PC-3 (cell line): ENCODE data around the gene UGT1A8. TPM values are rescaled to one million over a fixed set of nuclear protein-coding genes. Genes with fewer than 3 reads are reported as not detected.

Source experiments
- ATAC-seq: fragments of 200-7000 bp; cut with Tn5 transposase; 2 replicates; pipeline ENCODE4 v1.9.1; 2020; ENCODE audit warnings: mild to moderate bottlenecking, moderate library complexity
- BruUV-seq: library from RNA; stranded (reverse); fragments of 400-500 nt; replicated peaks from 2 replicates; lab custom pipeline; 2021; lab: Mats Ljungman, UMichigan
- CTCF ChIA-PET: fragments of 300-600 bp; sonication (Branson Sonifier 250); formaldehyde crosslinking; loops from one replicate; lab custom pipeline; 2022; ENCODE audit warnings: antibody characterized with exemption; lab: Charles Lee
- POLR2A ChIA-PET: fragments of 300-600 bp; sonication (Branson Sonifier 250); formaldehyde crosslinking; loops from one replicate; lab custom pipeline; 2022; ENCODE audit warnings: antibody characterized with exemption; ENCODE audit not compliant: unreplicated experiment; lab: Charles Lee
- DNase-seq: peaks from one replicate; pipeline ENCODE4 v3.0.0-alpha.2; 2015
- H2AFZ ChIP-seq: fragments of 300-600 bp; sonication (generic); 2 replicates; pipeline ENCODE4 v1.6.0; 2016; ENCODE audit warnings: antibody characterized with exemption, low read length
- H3F3A ChIP-seq: fragments of 300-600 bp; sonication (generic); one replicate; pipeline ENCODE4 v1.6.0; 2017; ENCODE audit warnings: antibody characterized with exemption, low read length, control low read depth, mild to moderate bottlenecking; ENCODE audit not compliant: unreplicated experiment
- H3K27ac ChIP-seq: fragments of 300-600 bp; sonication (generic); 2 replicates; pipeline ENCODE4 v1.5.1; 2016; ENCODE audit warnings: mild to moderate bottlenecking, low read length
- H3K27me3 ChIP-seq: fragments of 300-600 bp; sonication (generic); 2 replicates; pipeline ENCODE4 v1.6.1; 2016; ENCODE audit warnings: low read length, mixed read lengths
- H3K36me3 ChIP-seq: fragments of 300-600 bp; sonication (generic); 2 replicates; pipeline ENCODE4 v1.6.1; 2016; ENCODE audit warnings: low read depth, mixed run types, low read length, mixed read lengths
- H3K4me1 ChIP-seq: fragments of 300-600 bp; sonication (generic); 2 replicates; pipeline ENCODE4 v1.5.1; 2016; ENCODE audit warnings: low read length; ENCODE audit not compliant: insufficient read depth
- H3K4me2 ChIP-seq: fragments of 300-600 bp; sonication (generic); 2 replicates; pipeline ENCODE4 v1.6.0; 2016; ENCODE audit warnings: low read length
- H3K4me3 ChIP-seq: fragments of 300-600 bp; sonication (generic); 2 replicates; pipeline ENCODE4 v1.5.1; 2016; ENCODE audit warnings: mild to moderate bottlenecking, low read length, mixed read lengths
- H3K79me2 ChIP-seq: fragments of 300-600 bp; sonication (generic); 2 replicates; pipeline ENCODE4 v1.6.1; 2017; ENCODE audit warnings: low read length, mixed read lengths
- H3K9ac ChIP-seq: fragments of 300-600 bp; sonication (generic); 2 replicates; pipeline ENCODE4 v1.6.0; 2016; ENCODE audit warnings: mild to moderate bottlenecking, low read length
- H3K9me2 ChIP-seq: fragments of 300-600 bp; sonication (generic); replicated peaks from 2 replicates; pipeline ENCODE4 v1.6.1; 2016; ENCODE audit warnings: mixed run types, low read length, mixed read lengths
- H3K9me3 ChIP-seq: fragments of 300-600 bp; sonication (generic); 2 replicates; pipeline ENCODE4 v1.6.1; 2016; ENCODE audit warnings: low read length, mixed read lengths
- H4K20me1 ChIP-seq: fragments of 300-600 bp; sonication (generic); 2 replicates; pipeline ENCODE4 v1.6.1; 2016; ENCODE audit warnings: low read length, mixed read lengths
- CTCF ChIP-seq: fragments of 300-600 bp; sonication (generic); conservative IDR thresholded peaks from 2 replicates; pipeline ENCODE4 v1.5.1; 2017; ENCODE audit warnings: antibody characterized with exemption, low read depth, mild to moderate bottlenecking, low read length
- EZH2 ChIP-seq: fragments of 300-600 bp; sonication (generic); IDR thresholded peaks from one replicate; pipeline ENCODE4 v1.6.1; 2017; ENCODE audit warnings: antibody characterized with exemption, mild to moderate bottlenecking, low read length; ENCODE audit not compliant: unreplicated experiment
- EZH2phosphoT487 ChIP-seq: fragments of 300-600 bp; sonication (generic); IDR thresholded peaks from 2 replicates; pipeline ENCODE4 v1.6.1; 2018; ENCODE audit warnings: mild to moderate bottlenecking, antibody characterized with exemption, low read length, borderline replicate concordance
- intact Hi-C: fragments of 100-400 bp; cut with micrococcal nuclease; formaldehyde crosslinking; loops from 2 replicates; pipeline ENCODE4 v1.9.0; 2023
- total RNA-seq: library from RNA; depleted of rRNA; stranded (reverse); fragments of >200 nt; gene quantifications from 2 replicates; pipeline ENCODE4 v1.2.3, GENCODE V29; 2014

Gene UGT1A8
- total RNA-seq, 1 experiment from 2014 or later, result not detected

- no peak within 1 kb of the TSS for H3K4me3 ChIP-seq
- BruUV-seq, result no TSS peak
- POLR2A ChIA-PET, result interaction anchor here (0.7 kb wide), 1 partner anchor 12 kb away, joined by 3 read pairs; no protein-coding TSS in a partner anchor
- no peaks in the 10 kb centered on the region for H3K36me3 ChIP-seq
- CTCF ChIA-PET, result no interaction called here
- no peak within 1 kb of the TSS for H2AFZ ChIP-seq
- no peaks in the 10 kb centered on the region for H3K9me2 ChIP-seq
- no peak for ATAC-seq
- no peaks in the 10 kb centered on the region for H4K20me1 ChIP-seq
- H3K4me2 ChIP-seq, result no peak within 1 kb of the TSS
- DNase-seq, result no peak
- H3F3A ChIP-seq, result no peaks in the 10 kb centered on the region
- H3K79me2 ChIP-seq, result no peaks in the 10 kb centered on the region
- no peaks in the 10 kb centered on the region for H3K27me3 ChIP-seq
- no peak within 1 kb of the TSS for H3K27ac ChIP-seq
- no peaks in the 10 kb centered on the region for H3K4me1 ChIP-seq
- H3K9ac ChIP-seq, result no peak within 1 kb of the TSS
- TF ChIP-seq CTCF, result no peak
- no peak for TF ChIP-seq EZH2
- TF ChIP-seq EZH2phosphoT487, result no peak
- H3K9me3 ChIP-seq, result no peaks in the 10 kb centered on the region
- intact Hi-C loops, result no loop called here
Observed at GRCh38 chr2:233671290-233672161, 54.1 kb downstream of the UGT1A8 start, which contains the start of gene UGT1A9. UGT1A9 (plus strand) TSS chr2:233671898; CDS start chr2:233671935, 37 bp downstream.

GRCh38 chr2:233672886-233673285 lies 55.5 kb downstream of the UGT1A8 start:
- no peaks in the 10 kb centered on the region for H3K9me2 ChIP-seq
- H3K79me2 ChIP-seq, result no peaks in the 10 kb centered on the region
- DNase-seq (no peak), ATAC-seq (no peak)
- H3F3A ChIP-seq, result no peaks in the 10 kb centered on the region
- H2AFZ ChIP-seq, result no peak overlapping the region
- CTCF ChIA-PET, result no interaction called here
- intact Hi-C loops, result no loop called here
- H3K9ac ChIP-seq, result no peak overlapping the region
- no peaks in the 10 kb centered on the region for H3K9me3 ChIP-seq
- no peak overlapping the region for H3K4me3 ChIP-seq
- H3K27me3 ChIP-seq, result no peaks in the 10 kb centered on the region
- H3K4me2 ChIP-seq, result no peak overlapping the region
- POLR2A ChIA-PET, result no interaction called here
- no peaks in the 10 kb centered on the region for H4K20me1 ChIP-seq
- H3K4me1 ChIP-seq, result no peaks in the 10 kb centered on the region
- TF ChIP-seq EZH2phosphoT487 (no peak), CTCF (no peak), EZH2 (no peak)
- BruUV-seq, result no TSS peak
- H3K27ac ChIP-seq, result no peak overlapping the region
- H3K36me3 ChIP-seq, result no peaks in the 10 kb centered on the region

DNA sequence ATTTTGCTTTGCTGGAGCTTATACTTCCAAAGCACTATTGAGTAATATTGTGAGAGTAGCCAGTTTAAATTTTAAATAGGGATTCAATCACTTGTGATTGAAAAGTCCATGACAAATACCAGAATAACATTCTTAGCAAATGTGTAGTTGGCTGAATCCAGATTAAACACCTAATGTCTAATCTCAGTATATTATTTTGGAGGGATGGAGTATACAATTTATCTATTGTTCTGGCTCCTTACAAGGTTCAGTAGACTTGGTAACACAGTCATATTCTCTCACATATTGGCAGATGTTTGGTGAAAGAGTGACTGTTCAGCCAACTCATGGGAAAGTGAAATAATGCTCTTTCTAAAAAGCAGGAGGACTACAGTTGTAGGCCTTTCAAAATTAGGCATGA lies 56.5 kb downstream of the UGT1A8 start:
- Histone ChIP-seq H3K27me3 (no peaks in the 10 kb centered on the region), H3F3A (no peaks in the 10 kb centered on the region), H3K9me2 (no peaks in the 10 kb centered on the region), H3K9ac (no peak overlapping the region), H3K4me2 (no peak overlapping the region), H3K9me3 (no peaks in the 10 kb centered on the region), H3K36me3 (no peaks in the 10 kb centered on the region), H3K79me2 (no peaks in the 10 kb centered on the region), H2AFZ (no peak overlapping the region), H3K4me1 (no peaks in the 10 kb centered on the region), H3K4me3 (no peak overlapping the region), H3K27ac (no peak overlapping the region), H4K20me1 (no peaks in the 10 kb centered on the region)
- DNase-seq (no peak), ATAC-seq (no peak)
- TF ChIP-seq CTCF (no peak), EZH2 (no peak), EZH2phosphoT487 (no peak)
- BruUV-seq, result no TSS peak
- ChIA-PET CTCF (no interaction called here), POLR2A (no interaction called here)
- intact Hi-C loops, result no loop called here
